Uterus (tissue), 2 donors: ENCODE data around the gene OSBPL8.

Source experiments
- CTCF ChIP-seq, 4 experiments: fragments of 200-600 bp in 2 of 4; fragments of 450-650 bp in 2 of 4; sonication (generic) in 2 of 4; IDR thresholded peaks; one replicate each; pipeline ENCODE4 v1.5.1; 2016 to 2019; ENCODE audit warnings: antibody characterized with exemption in 4 of 4, mild to moderate bottlenecking in 2 of 4, moderate library complexity in 1 of 4
- POLR2A ChIP-seq, 2 donors: fragments of 450-650 bp; IDR thresholded peaks; one replicate each; pipeline ENCODE4 v1.6.1; 2016; ENCODE audit warnings: antibody characterized with exemption in 2 of 2, mild to moderate bottlenecking in 1 of 2, moderate library complexity in 1 of 2

GRCh38 chr12:76307083-76307482 is 252.5 kb downstream of the OSBPL8 start:
- TF ChIP-seq CTCF (IDR thresholded peaks at IDR 0.05) (no peak), POLR2A (IDR thresholded peaks at IDR 0.05) (no peak)
